Sigmoid colon (tissue), 4 donors: Measurements from ENCODE around the gene MAP3K12.
A peak's percentile ranks its signal among the peaks of the same experiment; 100 is the strongest.

Source experiments
- POLR2A ChIP-seq, 2 donors: fragments of 450-650 bp; IDR thresholded peaks; one replicate each; pipeline ENCODE4 v1.6.1; 2016; ENCODE audit warnings: antibody characterized with exemption in 2 of 2, mild to moderate bottlenecking in 2 of 2, moderate library complexity in 2 of 2
- POLR2AphosphoS5 ChIP-seq, 4 donors: sonication (generic); formaldehyde crosslinking; IDR thresholded peaks; one replicate each; pipeline ENCODE4 v1.6.1; 2017; ENCODE audit warnings: antibody characterized with exemption in 4 of 4
- TF ChIP-seq, protein P1 (sequence below), 4 experiments: fragments of 450-650 bp in 3 of 4; fragments of 200-600 bp in 1 of 4; IDR thresholded peaks; one replicate each; pipeline ENCODE4 v1.5.1; 2016 to 2019; ENCODE audit warnings: antibody characterized with exemption in 4 of 4, mild to moderate bottlenecking in 3 of 4, moderate library complexity in 2 of 4

GRCh38 chr12:53452159-53453077, 46.8 kb downstream of the MAP3K12 start:
- no peak for TF ChIP-seq POLR2A (IDR thresholded peaks at IDR 0.05)
- TF ChIP-seq, protein P1, sequence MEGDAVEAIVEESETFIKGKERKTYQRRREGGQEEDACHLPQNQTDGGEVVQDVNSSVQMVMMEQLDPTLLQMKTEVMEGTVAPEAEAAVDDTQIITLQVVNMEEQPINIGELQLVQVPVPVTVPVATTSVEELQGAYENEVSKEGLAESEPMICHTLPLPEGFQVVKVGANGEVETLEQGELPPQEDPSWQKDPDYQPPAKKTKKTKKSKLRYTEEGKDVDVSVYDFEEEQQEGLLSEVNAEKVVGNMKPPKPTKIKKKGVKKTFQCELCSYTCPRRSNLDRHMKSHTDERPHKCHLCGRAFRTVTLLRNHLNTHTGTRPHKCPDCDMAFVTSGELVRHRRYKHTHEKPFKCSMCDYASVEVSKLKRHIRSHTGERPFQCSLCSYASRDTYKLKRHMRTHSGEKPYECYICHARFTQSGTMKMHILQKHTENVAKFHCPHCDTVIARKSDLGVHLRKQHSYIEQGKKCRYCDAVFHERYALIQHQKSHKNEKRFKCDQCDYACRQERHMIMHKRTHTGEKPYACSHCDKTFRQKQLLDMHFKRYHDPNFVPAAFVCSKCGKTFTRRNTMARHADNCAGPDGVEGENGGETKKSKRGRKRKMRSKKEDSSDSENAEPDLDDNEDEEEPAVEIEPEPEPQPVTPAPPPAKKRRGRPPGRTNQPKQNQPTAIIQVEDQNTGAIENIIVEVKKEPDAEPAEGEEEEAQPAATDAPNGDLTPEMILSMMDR (IDR thresholded peaks at IDR 0.05): peak in 1 of 4 experiments; percentile 20
- peak in 3 of 4 donors; percentile 43 to 68 (median 44) for TF ChIP-seq POLR2AphosphoS5 (IDR thresholded peaks at IDR 0.05)
